ENCODE measurements around the gene ANO10. TPM values are rescaled to one million over a fixed set of nuclear protein-coding genes. Genes with fewer than 3 reads are reported as not detected.

The ANO10 gene
- total and polyA plus RNA-seq, 7 donors = 9.0 to 30.5 (median 16.8) TPM

DNA sequence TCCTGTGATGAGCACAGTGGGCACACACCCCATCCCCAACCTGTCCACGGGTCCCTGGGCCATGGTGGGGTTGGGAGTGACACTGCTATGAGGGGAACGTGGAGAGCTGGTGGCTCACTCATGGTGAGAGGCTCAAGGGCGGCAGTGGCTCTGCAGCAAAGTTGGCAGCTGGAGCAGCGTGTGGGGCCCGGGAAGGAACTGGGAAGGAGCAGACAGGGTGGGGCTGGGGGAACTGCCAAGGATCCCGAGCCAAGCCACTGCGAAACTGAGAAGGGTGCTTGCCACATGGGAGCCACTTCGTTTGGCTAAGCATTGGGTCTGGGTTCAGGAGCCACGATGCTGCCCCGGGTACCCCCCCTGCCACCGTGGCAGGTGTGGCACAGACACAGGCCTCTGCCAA, 255.3 kb downstream of the ANO10 start:
- intact Hi-C loops (cut with DNase I) = no loop called here
- H3K27ac ChIP-seq = no peak overlapping the region
- H3K9me3 ChIP-seq = no peaks in the 10 kb centered on the region
- H3K27me3 ChIP-seq = no peaks in the 10 kb centered on the region
- 81 to 85% methylated on average over 11 of the region's 11 CpGs for WGBS, 2 donors
- H3K4me1 ChIP-seq = no peaks in the 10 kb centered on the region
- TF ChIP-seq POLR2AphosphoS5 (IDR thresholded peaks at IDR 0.05) = no peak
- TF ChIP-seq EP300 (IDR thresholded peaks at IDR 0.05) = no peak
- TF ChIP-seq POLR2A (IDR thresholded peaks at IDR 0.05) = no peak
- TF ChIP-seq, protein P1, sequence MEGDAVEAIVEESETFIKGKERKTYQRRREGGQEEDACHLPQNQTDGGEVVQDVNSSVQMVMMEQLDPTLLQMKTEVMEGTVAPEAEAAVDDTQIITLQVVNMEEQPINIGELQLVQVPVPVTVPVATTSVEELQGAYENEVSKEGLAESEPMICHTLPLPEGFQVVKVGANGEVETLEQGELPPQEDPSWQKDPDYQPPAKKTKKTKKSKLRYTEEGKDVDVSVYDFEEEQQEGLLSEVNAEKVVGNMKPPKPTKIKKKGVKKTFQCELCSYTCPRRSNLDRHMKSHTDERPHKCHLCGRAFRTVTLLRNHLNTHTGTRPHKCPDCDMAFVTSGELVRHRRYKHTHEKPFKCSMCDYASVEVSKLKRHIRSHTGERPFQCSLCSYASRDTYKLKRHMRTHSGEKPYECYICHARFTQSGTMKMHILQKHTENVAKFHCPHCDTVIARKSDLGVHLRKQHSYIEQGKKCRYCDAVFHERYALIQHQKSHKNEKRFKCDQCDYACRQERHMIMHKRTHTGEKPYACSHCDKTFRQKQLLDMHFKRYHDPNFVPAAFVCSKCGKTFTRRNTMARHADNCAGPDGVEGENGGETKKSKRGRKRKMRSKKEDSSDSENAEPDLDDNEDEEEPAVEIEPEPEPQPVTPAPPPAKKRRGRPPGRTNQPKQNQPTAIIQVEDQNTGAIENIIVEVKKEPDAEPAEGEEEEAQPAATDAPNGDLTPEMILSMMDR (IDR thresholded peaks at IDR 0.05) = no peak
- H3K4me3 ChIP-seq = no peak overlapping the region
- DNase-seq = no peak
- H3K36me3 ChIP-seq = peaks cover 0 to 6% (median 2%) of the 10 kb centered on the region in 4 donors

DNA sequence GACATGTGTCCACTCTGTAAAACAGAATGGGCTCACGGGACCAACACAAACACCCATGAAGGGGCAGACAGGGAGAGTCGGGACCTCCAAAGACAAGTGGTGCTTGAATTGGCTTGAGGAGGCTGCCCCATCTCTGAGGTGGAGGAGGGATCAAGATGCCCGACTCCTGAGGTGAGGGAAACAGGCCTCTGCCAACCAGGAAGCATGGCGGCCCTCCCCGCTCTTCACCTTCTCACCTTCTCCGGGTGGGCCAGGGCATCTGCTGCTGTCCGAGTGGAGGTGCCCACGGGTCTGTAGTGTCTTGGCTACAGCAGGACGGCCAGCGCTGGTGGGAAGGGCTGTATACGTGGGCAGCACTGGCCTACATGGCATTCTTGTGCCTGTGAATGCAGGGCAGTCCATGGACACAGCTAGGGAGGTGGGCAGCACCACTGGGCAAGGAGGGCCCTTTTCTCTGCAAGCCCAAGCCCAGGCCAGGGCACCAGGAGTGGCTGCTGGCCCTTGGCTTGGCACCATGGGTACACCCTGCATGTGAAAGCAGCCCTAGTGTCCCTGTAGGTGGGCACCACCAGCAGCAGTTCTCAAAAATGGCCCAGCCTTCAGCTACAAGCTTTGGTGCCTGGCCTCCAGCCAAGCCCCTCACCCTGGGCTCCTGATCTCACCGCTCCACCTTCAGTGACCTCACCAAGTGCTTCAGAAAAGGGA, 256.1 kb downstream of the ANO10 start:
- intact Hi-C loops (cut with DNase I) = no loop called here
- no peak for TF ChIP-seq POLR2AphosphoS5 (IDR thresholded peaks at IDR 0.05)
- TF ChIP-seq, protein P1 (IDR thresholded peaks at IDR 0.05) = no peak
- no peak for TF ChIP-seq EP300 (IDR thresholded peaks at IDR 0.05)
- no peak for TF ChIP-seq POLR2A (IDR thresholded peaks at IDR 0.05)
- H3K4me3 ChIP-seq = no peak overlapping the region
- H3K9me3 ChIP-seq = no peaks in the 10 kb centered on the region
- 96 to 97% methylated on average over 12 of the region's 12 CpGs for WGBS, 2 donors
- no peaks in the 10 kb centered on the region for H3K27me3 ChIP-seq
- no peak overlapping the region for H3K27ac ChIP-seq
- no peaks in the 10 kb centered on the region for H3K4me1 ChIP-seq
- peaks cover 0 to 6% (median 2%) of the 10 kb centered on the region in 4 donors for H3K36me3 ChIP-seq
- no peak for DNase-seq

DNA sequence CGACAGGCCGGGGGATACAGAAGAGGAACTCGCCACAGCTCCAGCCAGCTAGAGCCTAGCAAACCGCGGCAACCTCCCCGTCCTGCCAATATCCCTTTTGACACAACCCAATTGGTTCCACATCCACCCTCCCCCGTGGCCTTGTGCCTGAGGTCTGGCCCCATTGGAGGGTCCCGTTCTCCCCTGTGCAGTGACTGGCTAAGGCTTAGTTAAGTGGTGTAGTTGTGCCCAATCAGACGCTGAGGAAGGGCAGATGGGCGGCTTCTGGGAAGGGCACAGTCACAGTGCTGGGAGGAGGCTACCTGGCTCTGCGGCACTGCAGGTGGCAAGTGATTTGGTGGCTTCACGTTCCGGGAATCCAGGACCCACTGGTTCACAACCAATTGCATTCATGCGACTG, 256.9 kb downstream of the ANO10 start:
- Histone ChIP-seq H3K27me3 (no peaks in the 10 kb centered on the region), H3K36me3 (peaks cover 0 to 6% (median 2%) of the 10 kb centered on the region in 4 donors), H3K27ac (no peak overlapping the region), H3K4me1 (no peaks in the 10 kb centered on the region), H3K9me3 (no peaks in the 10 kb centered on the region), H3K4me3 (no peak overlapping the region)
- TF ChIP-seq POLR2AphosphoS5 (IDR thresholded peaks at IDR 0.05) (no peak), EP300 (IDR thresholded peaks at IDR 0.05) (no peak), POLR2A (IDR thresholded peaks at IDR 0.05) (no peak)
- TF ChIP-seq, protein P1 (IDR thresholded peaks at IDR 0.05) = no peak
- 97% methylated on average over 14 of the region's 14 CpGs for WGBS, 2 donors
- intact Hi-C loops (cut with DNase I) = no loop called here
- DNase-seq = no peak

DNA sequence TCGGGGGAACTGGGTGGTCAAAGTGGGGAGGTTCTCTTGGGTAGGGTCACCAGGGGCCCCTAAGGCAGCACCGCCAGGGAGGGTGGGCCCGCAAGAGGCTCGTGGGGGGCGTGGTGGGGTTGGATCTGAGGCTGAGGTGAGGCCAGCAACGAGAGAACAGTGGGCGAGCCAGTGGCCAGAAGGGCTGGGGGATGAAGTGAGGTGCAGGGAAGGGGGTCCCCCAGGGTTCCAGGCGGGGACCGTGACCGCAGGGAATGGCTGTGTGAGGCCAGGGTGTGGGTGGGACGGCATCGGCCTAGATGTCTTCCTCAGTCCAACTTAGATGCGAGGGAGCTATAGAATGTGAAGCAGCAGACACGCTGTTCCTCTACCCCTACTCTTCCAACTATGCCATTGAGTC, 257.3 kb downstream of the ANO10 start:
- no peak overlapping the region for H3K27ac ChIP-seq
- intact Hi-C loops (cut with DNase I) = no loop called here
- whole genome bisulfite sequencing, 2 donors = 95 to 98% methylated on average over 14 of the region's 14 CpGs
- H3K4me3 ChIP-seq = no peak overlapping the region
- peaks cover 0 to 6% (median 2%) of the 10 kb centered on the region in 4 donors for H3K36me3 ChIP-seq
- TF ChIP-seq POLR2AphosphoS5 (IDR thresholded peaks at IDR 0.05) (no peak), POLR2A (IDR thresholded peaks at IDR 0.05) (no peak), EP300 (IDR thresholded peaks at IDR 0.05) (no peak)
- TF ChIP-seq, protein P1 (IDR thresholded peaks at IDR 0.05) = no peak
- no peaks in the 10 kb centered on the region for H3K4me1 ChIP-seq
- no peaks in the 10 kb centered on the region for H3K9me3 ChIP-seq
- no peak for DNase-seq
- H3K27me3 ChIP-seq = no peaks in the 10 kb centered on the region
